ENCODE results near the gene ZNF287. TPM values are rescaled to one million over a fixed set of nuclear protein-coding genes. Genes with fewer than 3 reads are reported as not detected.

ZNF287 gene
- total RNA-seq, 2 experiments from 2014 or later, result 4.5 to 7.0 TPM

DNA sequence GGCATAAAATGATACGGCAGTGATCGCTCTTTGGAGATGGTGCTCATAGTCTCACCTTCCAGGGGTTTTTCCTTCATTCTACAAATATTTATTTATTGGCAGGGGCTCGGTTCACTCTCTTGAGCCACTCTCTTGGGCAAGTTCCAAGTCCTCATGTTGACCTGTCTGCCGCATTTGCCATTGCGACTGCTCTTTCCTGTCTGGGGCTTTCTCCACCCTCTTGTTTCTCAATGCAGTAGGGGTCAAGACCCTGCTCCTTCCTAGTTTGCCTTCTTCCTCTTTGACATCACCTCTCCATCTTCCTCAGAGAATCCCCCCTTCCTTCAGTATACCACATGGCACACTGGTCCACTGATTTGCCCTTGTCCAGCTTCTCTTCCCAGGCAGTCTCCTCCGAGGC lies 55.1 kb downstream of the ZNF287 start:
- TF ChIP-seq, protein P1, sequence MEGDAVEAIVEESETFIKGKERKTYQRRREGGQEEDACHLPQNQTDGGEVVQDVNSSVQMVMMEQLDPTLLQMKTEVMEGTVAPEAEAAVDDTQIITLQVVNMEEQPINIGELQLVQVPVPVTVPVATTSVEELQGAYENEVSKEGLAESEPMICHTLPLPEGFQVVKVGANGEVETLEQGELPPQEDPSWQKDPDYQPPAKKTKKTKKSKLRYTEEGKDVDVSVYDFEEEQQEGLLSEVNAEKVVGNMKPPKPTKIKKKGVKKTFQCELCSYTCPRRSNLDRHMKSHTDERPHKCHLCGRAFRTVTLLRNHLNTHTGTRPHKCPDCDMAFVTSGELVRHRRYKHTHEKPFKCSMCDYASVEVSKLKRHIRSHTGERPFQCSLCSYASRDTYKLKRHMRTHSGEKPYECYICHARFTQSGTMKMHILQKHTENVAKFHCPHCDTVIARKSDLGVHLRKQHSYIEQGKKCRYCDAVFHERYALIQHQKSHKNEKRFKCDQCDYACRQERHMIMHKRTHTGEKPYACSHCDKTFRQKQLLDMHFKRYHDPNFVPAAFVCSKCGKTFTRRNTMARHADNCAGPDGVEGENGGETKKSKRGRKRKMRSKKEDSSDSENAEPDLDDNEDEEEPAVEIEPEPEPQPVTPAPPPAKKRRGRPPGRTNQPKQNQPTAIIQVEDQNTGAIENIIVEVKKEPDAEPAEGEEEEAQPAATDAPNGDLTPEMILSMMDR (conservative IDR thresholded peaks at IDR 0.05; ENCODE audit: low read length), result no peak
- no peak for TF ChIP-seq EZH2phosphoT487 (IDR thresholded peaks at IDR 0.05; ENCODE audit: borderline replicate concordance, low read depth, low read length)
- no TSS peak for BruUV-seq (replicated peaks)
- no peaks in the 10 kb centered on the region for H3K36me3 ChIP-seq (ENCODE audit: insufficient read depth, low read length)
- intact Hi-C loops (cut with micrococcal nuclease; ENCODE audit: unreplicated experiment), result no loop called here
- H3K9me3 ChIP-seq (ENCODE audit: low read length), result no peaks in the 10 kb centered on the region
- H3K27ac ChIP-seq (ENCODE audit: low read depth, low read length, poor library complexity, severe bottlenecking), result no peak overlapping the region
- H2AFZ ChIP-seq (ENCODE audit: low read length), result no peak overlapping the region
- H3K4me1 ChIP-seq (ENCODE audit: insufficient read depth, low read length, poor library complexity, severe bottlenecking), result peaks cover 6% of the 10 kb centered on the region
- no peak overlapping the region for H3K4me2 ChIP-seq (ENCODE audit: low read length)
- CTCF ChIA-PET (ENCODE audit: unreplicated experiment), result no interaction called here
- H4K20me1 ChIP-seq (ENCODE audit: insufficient read depth, low read length), result no peaks in the 10 kb centered on the region
- no peak for DNase-seq (ENCODE audit: low spot score)
- POLR2A ChIA-PET, result no interaction called here
- H3K4me3 ChIP-seq (ENCODE audit: low read depth, low read length, poor library complexity, severe bottlenecking), result no peak overlapping the region
- H3K79me2 ChIP-seq (ENCODE audit: insufficient read depth, low read depth, low read length), result no peaks in the 10 kb centered on the region
- H3K9me2 ChIP-seq (ENCODE audit: insufficient read depth, low read length), result no peaks in the 10 kb centered on the region

DNA sequence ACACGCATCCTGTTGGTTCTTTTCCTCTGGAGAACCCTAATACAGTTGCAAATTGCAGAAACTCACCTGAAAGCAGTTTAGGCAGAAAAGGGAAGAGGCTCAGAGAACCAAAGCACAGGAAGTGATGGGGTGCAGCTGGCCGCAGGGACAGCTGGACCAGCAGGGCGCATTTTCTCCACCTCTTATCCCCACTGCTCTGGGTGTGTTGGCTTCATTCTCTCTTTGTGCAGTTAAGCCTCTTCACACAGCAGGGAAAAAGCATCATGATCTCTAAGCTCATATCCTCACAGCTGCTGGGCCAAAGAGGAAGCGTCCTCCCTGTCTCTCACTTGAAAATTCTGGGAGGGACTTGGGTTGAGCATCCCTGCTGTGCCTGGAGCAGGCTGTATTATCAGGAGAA lies 57.0 kb downstream of the ZNF287 start:
- no peak for TF ChIP-seq EZH2phosphoT487 (IDR thresholded peaks at IDR 0.05; ENCODE audit: borderline replicate concordance, low read depth, low read length)
- TF ChIP-seq, protein P1 (conservative IDR thresholded peaks at IDR 0.05; ENCODE audit: low read length), result no peak
- Histone ChIP-seq H3K4me1 (ENCODE audit: insufficient read depth, low read length, poor library complexity, severe bottlenecking) (peaks cover 6% of the 10 kb centered on the region), H2AFZ (ENCODE audit: low read length) (no peak overlapping the region), H3K79me2 (ENCODE audit: insufficient read depth, low read depth, low read length) (no peaks in the 10 kb centered on the region), H4K20me1 (ENCODE audit: insufficient read depth, low read length) (no peaks in the 10 kb centered on the region), H3K4me3 (ENCODE audit: low read depth, low read length, poor library complexity, severe bottlenecking) (no peak overlapping the region), H3K4me2 (ENCODE audit: low read length) (no peak overlapping the region), H3K9me3 (ENCODE audit: low read length) (no peaks in the 10 kb centered on the region), H3K27ac (ENCODE audit: low read depth, low read length, poor library complexity, severe bottlenecking) (no peak overlapping the region), H3K9me2 (ENCODE audit: insufficient read depth, low read length) (no peaks in the 10 kb centered on the region), H3K36me3 (ENCODE audit: insufficient read depth, low read length) (no peaks in the 10 kb centered on the region)
- no TSS peak for BruUV-seq (replicated peaks)
- ChIA-PET POLR2A (interaction anchor here (0.5 to 0.6 kb wide), 2 partner anchors 152 to 162 kb away, joined by 3 read pairs; no protein-coding TSS in a partner anchor), CTCF (ENCODE audit: unreplicated experiment) (no interaction called here)
- intact Hi-C loops (cut with micrococcal nuclease; ENCODE audit: unreplicated experiment), result no loop called here
- DNase-seq (ENCODE audit: low spot score), result peak; percentile 42

DNA sequence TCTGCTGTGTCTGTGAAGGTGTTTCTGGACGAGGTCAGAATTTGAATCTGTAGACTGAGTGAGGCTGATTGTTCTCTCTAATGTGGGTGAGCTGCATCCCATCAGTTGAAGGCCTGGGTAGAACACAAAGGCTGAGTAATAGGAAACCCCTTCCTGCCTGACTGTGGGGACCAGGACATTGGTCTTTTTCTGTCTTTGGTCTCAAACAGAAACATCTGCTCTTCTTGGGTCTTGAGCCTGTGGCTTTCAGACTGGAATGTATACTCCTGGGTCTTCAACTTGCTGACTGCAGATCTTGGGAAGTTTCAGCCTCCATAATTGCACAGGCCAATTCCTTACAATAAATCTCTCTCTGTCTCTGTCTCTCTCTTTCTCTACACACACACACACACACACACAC lies 57.4 kb downstream of the ZNF287 start:
- no peak for TF ChIP-seq EZH2phosphoT487 (IDR thresholded peaks at IDR 0.05; ENCODE audit: borderline replicate concordance, low read depth, low read length)
- TF ChIP-seq, protein P1 (conservative IDR thresholded peaks at IDR 0.05; ENCODE audit: low read length), result no peak
- intact Hi-C loops (cut with micrococcal nuclease; ENCODE audit: unreplicated experiment), result no loop called here
- no peak for DNase-seq (ENCODE audit: low spot score)
- Histone ChIP-seq H3K4me2 (ENCODE audit: low read length) (no peak overlapping the region), H3K79me2 (ENCODE audit: insufficient read depth, low read depth, low read length) (no peaks in the 10 kb centered on the region), H3K4me3 (ENCODE audit: low read depth, low read length, poor library complexity, severe bottlenecking) (no peak overlapping the region), H2AFZ (ENCODE audit: low read length) (no peak overlapping the region), H3K9me2 (ENCODE audit: insufficient read depth, low read length) (no peaks in the 10 kb centered on the region), H3K9me3 (ENCODE audit: low read length) (no peaks in the 10 kb centered on the region), H3K4me1 (ENCODE audit: insufficient read depth, low read length, poor library complexity, severe bottlenecking) (peaks cover 6% of the 10 kb centered on the region), H3K27ac (ENCODE audit: low read depth, low read length, poor library complexity, severe bottlenecking) (no peak overlapping the region), H4K20me1 (ENCODE audit: insufficient read depth, low read length) (no peaks in the 10 kb centered on the region), H3K36me3 (ENCODE audit: insufficient read depth, low read length) (no peaks in the 10 kb centered on the region)
- POLR2A ChIA-PET, result interaction anchor here (0.5 to 0.6 kb wide), 2 partner anchors 152 to 162 kb away, joined by 3 read pairs; no protein-coding TSS in a partner anchor
- no TSS peak for BruUV-seq (replicated peaks)
- CTCF ChIA-PET (ENCODE audit: unreplicated experiment), result no interaction called here
